ENCODE measurements around the gene ERC2.

Gene ERC2

GRCh38 chr3:55751730-55752129, 716.5 kb downstream of the ERC2 start:
- ATAC-seq (ENCODE audit: low read depth) (no peak), DNase-seq (ENCODE audit: low spot score in 2 of 2) (no peak)
- Mint-ChIP-seq H3K4me1 (no peaks in the 10 kb centered on the region), H3K27ac (no peak overlapping the region), H3K9me3 (no peaks in the 10 kb centered on the region), H3K4me3 (no peak overlapping the region), H3K36me3 (no peaks in the 10 kb centered on the region), H3K27me3 (no peaks in the 10 kb centered on the region)

- no peaks in the 10 kb centered on the region for H3K36me3 Mint-ChIP-seq
- no peaks in the 10 kb centered on the region for H3K27me3 Mint-ChIP-seq
- no peak overlapping the region for H3K27ac Mint-ChIP-seq
- H3K4me3 Mint-ChIP-seq: no peak overlapping the region
- ATAC-seq (ENCODE audit: low read depth) (no peak), DNase-seq (ENCODE audit: low spot score in 2 of 2) (no peak)
- no peaks in the 10 kb centered on the region for H3K9me3 Mint-ChIP-seq
- H3K4me1 Mint-ChIP-seq: no peaks in the 10 kb centered on the region
Observed at GRCh38 chr3:55750525-55750924, 717.7 kb downstream of the ERC2 start.

- Mint-ChIP-seq H3K4me3 (no peak overlapping the region), H3K27me3 (no peaks in the 10 kb centered on the region), H3K27ac (no peak overlapping the region), H3K9me3 (no peaks in the 10 kb centered on the region), H3K36me3 (no peaks in the 10 kb centered on the region), H3K4me1 (no peaks in the 10 kb centered on the region)
- ATAC-seq (ENCODE audit: low read depth) (no peak), DNase-seq (ENCODE audit: low spot score in 2 of 2) (no peak)
Observed at GRCh38 chr3:55749036-55749435, 719.2 kb downstream of the ERC2 start.

- H3K36me3 Mint-ChIP-seq: no peaks in the 10 kb centered on the region
Observed at GRCh38 chr3:55746808-55747413, 721.4 kb downstream of the ERC2 start.

GRCh38 chr3:55742832-55743136, 725.5 kb downstream of the ERC2 start:
- ATAC-seq (ENCODE audit: low read depth): no peak
- Mint-ChIP-seq H3K9me3 (peaks cover 2% of the 10 kb centered on the region), H3K27ac (no peak overlapping the region), H3K27me3 (no peaks in the 10 kb centered on the region), H3K36me3 (no peaks in the 10 kb centered on the region), H3K4me3 (no peak overlapping the region), H3K4me1 (no peaks in the 10 kb centered on the region)
- no peak for DNase-seq (ENCODE audit: low spot score in 2 of 2)

More at GRCh38 chr3:55746808-55747413, 721.4 kb downstream of the ERC2 start:
- no peaks in the 10 kb centered on the region for H3K4me1 Mint-ChIP-seq
- no peak overlapping the region for H3K27ac Mint-ChIP-seq
- no peaks in the 10 kb centered on the region for H3K9me3 Mint-ChIP-seq
- no peak overlapping the region for H3K4me3 Mint-ChIP-seq
- H3K27me3 Mint-ChIP-seq: no peaks in the 10 kb centered on the region
- DNase-seq (ENCODE audit: low spot score in 2 of 2) (no peak), ATAC-seq (ENCODE audit: low read depth) (no peak)

- no peak for ATAC-seq (ENCODE audit: low read depth)
- no peaks in the 10 kb centered on the region for H3K4me1 Mint-ChIP-seq
- H3K36me3 Mint-ChIP-seq: no peaks in the 10 kb centered on the region
Observed at GRCh38 chr3:55742022-55742831, 726.0 kb downstream of the ERC2 start.

GRCh38 chr3:55737186-55737585, 731.1 kb downstream of the ERC2 start:
- Mint-ChIP-seq H3K9me3 (peaks cover 8% of the 10 kb centered on the region), H3K4me1 (no peaks in the 10 kb centered on the region), H3K36me3 (no peaks in the 10 kb centered on the region), H3K4me3 (no peak overlapping the region), H3K27ac (no peak overlapping the region), H3K27me3 (no peaks in the 10 kb centered on the region)
- DNase-seq (ENCODE audit: low spot score in 2 of 2) (no peak), ATAC-seq (ENCODE audit: low read depth) (no peak)

More at GRCh38 chr3:55742022-55742831, 726.0 kb downstream of the ERC2 start:
- H3K27me3 Mint-ChIP-seq: no peaks in the 10 kb centered on the region
- no peak overlapping the region for H3K27ac Mint-ChIP-seq
- H3K9me3 Mint-ChIP-seq: peaks cover 2% of the 10 kb centered on the region
- no peak overlapping the region for H3K4me3 Mint-ChIP-seq
- no peak for DNase-seq (ENCODE audit: low spot score in 2 of 2)

GRCh38 chr3:55735976-55736375, 732.3 kb downstream of the ERC2 start:
- H3K27ac Mint-ChIP-seq: no peak overlapping the region
- DNase-seq (ENCODE audit: low spot score in 2 of 2): no peak
- no peaks in the 10 kb centered on the region for H3K36me3 Mint-ChIP-seq
- H3K4me3 Mint-ChIP-seq: no peak overlapping the region
- ATAC-seq (ENCODE audit: low read depth): no peak
- peaks cover 8% of the 10 kb centered on the region for H3K9me3 Mint-ChIP-seq
- no peaks in the 10 kb centered on the region for H3K27me3 Mint-ChIP-seq
- no peaks in the 10 kb centered on the region for H3K4me1 Mint-ChIP-seq

GRCh38 chr3:55731741-55732140, 736.5 kb downstream of the ERC2 start:
- ATAC-seq (ENCODE audit: low read depth) (no peak), DNase-seq (ENCODE audit: low spot score in 2 of 2) (no peak)
- Mint-ChIP-seq H3K4me3 (no peak overlapping the region), H3K4me1 (no peaks in the 10 kb centered on the region), H3K9me3 (peaks cover 7% of the 10 kb centered on the region), H3K36me3 (no peaks in the 10 kb centered on the region), H3K27ac (no peak overlapping the region), H3K27me3 (no peaks in the 10 kb centered on the region)

GRCh38 chr3:55729546-55729945, 738.7 kb downstream of the ERC2 start:
- Mint-ChIP-seq H3K4me3 (no peak overlapping the region), H3K4me1 (no peaks in the 10 kb centered on the region), H3K27me3 (no peaks in the 10 kb centered on the region), H3K36me3 (no peaks in the 10 kb centered on the region), H3K27ac (no peak overlapping the region), H3K9me3 (peaks cover 4% of the 10 kb centered on the region)
- DNase-seq (ENCODE audit: low spot score in 2 of 2) (no peak), ATAC-seq (ENCODE audit: low read depth) (no peak)

GRCh38 chr3:55728461-55729100, 739.7 kb downstream of the ERC2 start:
- no peak for DNase-seq (ENCODE audit: low spot score in 2 of 2)
- Mint-ChIP-seq H3K36me3 (no peaks in the 10 kb centered on the region), H3K9me3 (peaks cover 4% of the 10 kb centered on the region), H3K27me3 (no peaks in the 10 kb centered on the region), H3K4me1 (no peaks in the 10 kb centered on the region), H3K4me3 (no peak overlapping the region), H3K27ac (no peak overlapping the region)
- ATAC-seq (ENCODE audit: low read depth): no peak

- Mint-ChIP-seq H3K27me3 (no peaks in the 10 kb centered on the region), H3K9me3 (no peaks in the 10 kb centered on the region), H3K4me1 (no peaks in the 10 kb centered on the region), H3K27ac (no peak overlapping the region), H3K4me3 (no peak overlapping the region), H3K36me3 (no peaks in the 10 kb centered on the region)
- ATAC-seq (ENCODE audit: low read depth) (no peak), DNase-seq (ENCODE audit: low spot score in 2 of 2) (no peak)
Observed at GRCh38 chr3:55726501-55726775, 741.8 kb downstream of the ERC2 start.

- H3K27ac Mint-ChIP-seq: no peak overlapping the region
- H3K4me3 Mint-ChIP-seq: no peak overlapping the region
- no peaks in the 10 kb centered on the region for H3K36me3 Mint-ChIP-seq
- no peaks in the 10 kb centered on the region for H3K27me3 Mint-ChIP-seq
- no peaks in the 10 kb centered on the region for H3K9me3 Mint-ChIP-seq
- DNase-seq (ENCODE audit: low spot score in 2 of 2) (no peak), ATAC-seq (ENCODE audit: low read depth) (no peak)
- no peaks in the 10 kb centered on the region for H3K4me1 Mint-ChIP-seq
Observed at GRCh38 chr3:55725681-55726500, 742.4 kb downstream of the ERC2 start.

- Mint-ChIP-seq H3K36me3 (no peaks in the 10 kb centered on the region), H3K4me1 (no peaks in the 10 kb centered on the region), H3K4me3 (no peak overlapping the region), H3K27me3 (no peaks in the 10 kb centered on the region), H3K9me3 (no peaks in the 10 kb centered on the region), H3K27ac (no peak overlapping the region)
- DNase-seq (ENCODE audit: low spot score in 2 of 2) (no peak), ATAC-seq (ENCODE audit: low read depth) (no peak)
Observed at GRCh38 chr3:55724821-55725220, 743.4 kb downstream of the ERC2 start.
